NCI-H2029 (cell line): ENCODE measurements around the gene POLD2.

Source experiments
- DNase-seq: peaks from one replicate; lab custom pipeline; 2025; lab: John Stamatoyannopoulos, UW

The POLD2 gene

GRCh38 chr7:44152971-44153947 lies 29.9 kb upstream of the POLD2 start:
- DNase-seq = peak; percentile 25

DNA sequence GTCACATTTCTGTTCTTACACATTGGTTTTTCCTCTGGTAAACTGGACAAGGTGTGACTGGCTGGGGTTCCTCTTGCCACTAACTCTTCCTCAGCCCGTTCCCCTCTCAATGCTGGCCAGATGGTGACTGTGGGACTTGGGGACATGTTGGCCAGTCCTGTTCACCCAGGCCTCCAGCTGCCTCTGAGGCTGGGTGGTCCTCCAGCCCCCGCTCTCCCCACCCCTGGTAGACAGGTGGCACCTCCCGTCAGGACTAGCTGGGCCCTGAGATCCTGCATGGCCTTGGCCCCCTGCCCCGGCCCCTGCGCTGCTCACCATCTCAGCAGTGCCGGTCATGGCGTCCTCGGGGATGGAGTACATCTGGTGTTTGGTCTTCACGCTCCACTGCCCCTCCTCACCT lies 28.6 kb upstream of the POLD2 start:
- no peak for DNase-seq

GRCh38 chr7:44150966-44151941 lies 27.9 kb upstream of the POLD2 start:
- DNase-seq = no peak

DNA sequence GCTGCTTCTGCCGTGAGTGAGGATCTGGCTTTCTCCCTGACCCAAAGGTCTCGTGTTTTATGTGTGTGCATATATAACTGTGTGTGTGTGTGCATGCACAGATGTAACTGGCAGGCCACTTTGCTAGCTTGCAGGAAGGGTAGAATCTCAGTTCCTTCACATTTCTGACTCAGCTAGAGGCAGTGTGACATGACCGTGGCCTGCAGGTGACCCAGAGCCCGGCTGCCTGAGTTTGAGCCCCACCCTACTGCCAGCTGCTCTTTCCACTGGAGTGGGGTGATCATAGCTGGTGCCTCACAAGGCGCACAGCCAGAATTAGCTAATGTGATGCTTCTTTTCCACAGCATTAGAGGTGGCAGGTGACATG lies 27.1 kb upstream of the POLD2 start:
- DNase-seq = no peak

GRCh38 chr7:44149571-44150465 lies 26.5 kb upstream of the POLD2 start:
- no peak for DNase-seq

DNA sequence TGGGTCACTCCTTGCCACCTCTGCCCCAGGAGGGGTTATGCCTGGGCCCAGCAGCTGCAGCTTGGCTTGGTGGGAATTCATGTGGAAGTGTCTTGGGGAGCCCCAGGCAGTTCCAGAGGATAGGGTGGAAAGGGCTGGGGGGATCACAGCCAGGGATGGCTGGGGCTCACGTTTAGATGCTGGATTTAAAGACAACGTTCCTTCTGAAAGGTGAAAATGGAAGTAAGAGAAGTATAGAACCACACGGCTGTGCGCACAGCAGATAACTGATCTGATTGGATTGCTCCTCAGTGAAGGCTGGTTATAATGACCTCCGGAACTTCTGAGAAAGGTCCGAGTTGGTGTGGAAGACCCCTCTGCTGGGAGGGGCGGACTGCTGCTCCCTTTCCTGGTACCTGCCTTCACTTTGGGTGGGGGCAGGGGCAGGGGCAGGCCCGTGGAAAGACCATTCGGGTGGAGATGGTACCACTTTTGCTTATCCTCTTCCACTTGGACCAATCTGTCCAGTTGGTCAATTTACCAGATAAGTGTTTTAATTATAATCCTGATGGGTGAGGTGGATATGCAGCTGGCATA lies 25.7 kb upstream of the POLD2 start:
- no peak for DNase-seq

- no peak for DNase-seq
Measured at GRCh38 chr7:44148166-44148565, 24.8 kb upstream of the POLD2 start.

DNA sequence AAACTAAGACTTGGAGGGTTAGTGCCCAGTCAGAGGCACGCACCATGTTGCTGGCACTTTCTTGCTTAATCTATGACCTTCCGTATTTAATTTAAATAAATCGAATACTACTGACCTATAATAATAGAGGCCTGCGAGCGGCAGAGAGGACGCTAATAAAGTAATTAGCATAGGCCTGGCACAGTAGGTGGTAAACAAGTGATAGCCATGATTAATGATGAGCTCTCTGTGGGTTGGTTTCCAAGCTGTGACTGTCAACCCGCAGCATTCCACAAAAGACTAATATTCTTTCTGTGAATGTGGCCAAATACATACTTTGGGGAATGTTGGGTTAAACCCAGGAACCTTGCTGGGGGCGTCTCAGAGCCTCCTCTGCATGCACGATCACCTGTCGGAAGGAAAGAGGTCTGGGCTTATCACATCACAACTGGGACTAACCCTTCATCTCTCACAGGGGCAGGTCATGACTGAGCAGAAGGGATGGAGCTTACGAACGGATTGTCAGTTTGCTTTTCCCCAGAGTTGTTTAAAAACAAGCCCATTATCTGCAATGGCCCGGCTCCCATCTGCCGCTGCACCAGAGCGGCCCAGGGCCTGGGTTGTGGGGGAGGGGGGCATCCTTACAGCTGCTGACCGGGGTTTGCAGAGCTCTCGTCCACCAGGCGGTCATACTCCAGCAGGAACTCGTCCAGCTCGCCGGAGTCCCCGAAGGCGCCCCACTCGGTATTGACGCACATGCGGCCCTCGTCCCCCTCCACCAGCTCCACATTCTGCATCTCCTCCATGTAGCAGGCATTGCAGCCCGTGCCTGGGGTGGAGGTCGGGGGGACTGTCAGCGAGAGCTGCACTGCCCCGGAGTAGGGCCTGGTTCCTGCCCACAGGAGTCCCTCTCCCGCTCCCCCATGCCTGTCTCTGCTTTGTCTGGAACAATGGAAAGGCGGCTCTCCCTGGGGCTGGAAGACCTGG lies 24.0 kb upstream of the POLD2 start:
- DNase-seq = no peak

DNA sequence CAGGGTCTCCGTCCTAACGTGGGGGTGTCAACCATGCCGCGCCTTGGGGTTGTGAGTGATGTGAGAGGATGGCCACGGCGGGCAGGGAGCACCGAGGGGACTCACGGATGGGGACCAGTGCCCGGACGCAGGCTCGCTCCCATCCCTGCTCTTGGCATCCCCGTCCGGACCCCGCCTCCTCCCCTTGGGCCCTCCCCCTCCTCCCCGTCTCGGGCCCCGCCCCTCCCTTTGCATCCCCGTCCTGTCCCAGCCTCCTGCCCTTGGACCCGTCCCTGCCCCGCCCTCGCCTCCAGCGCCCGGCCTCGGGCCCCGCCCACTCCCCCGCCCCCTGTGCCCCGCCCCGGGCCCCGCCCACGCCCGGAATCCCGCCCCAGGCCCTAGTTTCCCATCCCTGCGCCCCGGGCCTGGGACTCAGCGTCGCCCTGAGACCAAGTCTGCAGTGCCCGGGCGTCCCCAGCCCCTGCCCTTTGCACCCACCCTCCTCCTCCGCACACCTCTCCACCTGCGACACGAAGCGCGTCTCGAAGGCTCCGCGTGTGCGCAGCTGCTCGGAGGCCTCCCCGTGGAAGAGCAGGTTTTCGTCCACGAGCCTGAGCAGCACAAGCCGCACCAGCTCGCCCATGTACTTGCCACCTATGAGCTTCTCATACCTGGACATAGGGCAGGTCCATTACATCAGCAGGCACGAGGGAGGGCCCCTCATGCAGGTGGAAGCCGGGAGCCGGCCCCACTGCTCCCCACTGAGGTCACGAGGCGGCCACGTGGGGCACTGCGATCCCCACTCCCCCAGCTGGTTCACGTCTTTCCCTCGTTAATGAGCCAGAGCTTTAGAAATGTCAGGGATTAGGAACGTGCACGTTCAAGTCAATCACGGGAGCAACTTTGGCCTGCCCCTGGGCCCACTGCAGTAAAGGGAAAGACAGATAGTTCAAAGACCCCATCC lies 22.9 kb upstream of the POLD2 start:
- no peak for DNase-seq

DNA sequence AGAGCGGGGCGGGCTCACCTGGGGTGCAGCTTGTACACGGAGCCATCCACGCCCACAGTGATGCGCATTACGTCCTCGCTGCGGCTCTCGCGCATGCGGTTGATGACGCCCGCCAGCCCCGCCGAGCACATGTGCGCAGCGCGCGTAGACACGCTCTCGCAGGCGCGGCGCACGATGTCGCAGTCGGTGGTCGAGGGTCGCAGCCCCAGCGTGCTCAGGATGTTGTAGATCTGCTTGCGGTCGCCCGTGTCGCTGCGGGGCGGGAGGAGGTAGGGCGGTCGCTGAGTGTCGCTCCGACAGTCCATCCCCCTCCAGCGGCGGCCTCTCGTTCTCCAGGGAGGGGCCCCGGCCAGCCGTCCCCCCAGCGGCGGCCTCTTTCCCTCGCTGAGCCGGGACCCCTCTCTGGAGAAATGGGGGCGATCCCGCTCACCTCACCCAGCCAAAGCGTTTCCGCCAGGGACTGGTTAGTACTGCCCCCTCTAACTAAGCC lies 22.2 kb upstream of the POLD2 start:
- DNase-seq = no peak

DNA sequence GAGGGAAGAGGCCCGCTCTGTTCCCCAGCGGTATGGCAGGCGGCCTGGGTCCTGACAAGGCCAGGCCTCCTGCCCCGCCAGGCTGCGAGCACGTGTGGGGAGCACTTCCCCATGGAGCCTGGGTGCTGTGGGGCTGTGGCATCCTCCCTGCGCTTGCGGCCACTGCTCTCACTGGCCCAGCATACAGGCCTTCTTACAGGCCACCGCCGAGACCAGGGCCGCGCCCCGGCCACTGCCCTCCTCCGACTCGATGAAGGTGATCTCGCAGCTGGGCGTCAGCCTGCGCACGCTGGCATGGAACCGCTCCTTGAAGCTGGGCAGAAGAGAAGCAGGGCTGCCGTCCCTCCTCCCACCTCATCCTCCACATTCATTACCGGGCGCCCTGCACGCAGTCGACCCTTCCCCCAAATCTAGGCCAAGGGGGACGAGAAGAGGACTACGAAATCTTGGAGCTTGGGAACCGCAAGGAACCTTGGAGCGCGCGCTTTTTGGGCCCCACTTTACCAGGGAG lies 21.7 kb upstream of the POLD2 start:
- no peak for DNase-seq

DNA sequence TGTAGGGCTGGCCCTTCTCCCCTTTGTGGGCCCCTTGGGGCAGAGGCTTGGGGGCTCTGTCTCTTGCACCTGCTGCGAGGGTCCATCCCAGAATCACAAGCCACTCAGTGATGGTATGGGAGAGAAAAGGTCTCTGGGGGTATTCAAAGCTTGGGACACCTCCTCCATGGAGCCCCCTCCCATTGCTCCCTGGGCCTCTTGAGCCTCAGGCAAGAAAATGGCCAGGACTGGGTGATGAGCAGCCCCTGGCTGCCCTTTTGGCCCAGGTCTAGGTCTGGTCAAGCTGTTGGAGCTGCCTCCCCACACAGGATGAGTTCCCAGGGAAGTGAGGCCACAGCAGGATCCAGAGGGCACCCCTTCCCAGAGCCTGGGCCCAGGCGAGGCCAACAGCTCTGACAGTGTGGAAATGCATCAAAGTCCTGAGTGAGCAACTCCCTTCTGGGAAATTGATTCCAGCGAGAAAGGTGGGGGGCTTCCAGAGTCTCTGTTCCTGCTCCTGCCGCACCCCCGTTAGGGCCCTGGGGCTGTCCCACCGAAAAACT lies 21.1 kb upstream of the POLD2 start:
- DNase-seq = no peak

DNA sequence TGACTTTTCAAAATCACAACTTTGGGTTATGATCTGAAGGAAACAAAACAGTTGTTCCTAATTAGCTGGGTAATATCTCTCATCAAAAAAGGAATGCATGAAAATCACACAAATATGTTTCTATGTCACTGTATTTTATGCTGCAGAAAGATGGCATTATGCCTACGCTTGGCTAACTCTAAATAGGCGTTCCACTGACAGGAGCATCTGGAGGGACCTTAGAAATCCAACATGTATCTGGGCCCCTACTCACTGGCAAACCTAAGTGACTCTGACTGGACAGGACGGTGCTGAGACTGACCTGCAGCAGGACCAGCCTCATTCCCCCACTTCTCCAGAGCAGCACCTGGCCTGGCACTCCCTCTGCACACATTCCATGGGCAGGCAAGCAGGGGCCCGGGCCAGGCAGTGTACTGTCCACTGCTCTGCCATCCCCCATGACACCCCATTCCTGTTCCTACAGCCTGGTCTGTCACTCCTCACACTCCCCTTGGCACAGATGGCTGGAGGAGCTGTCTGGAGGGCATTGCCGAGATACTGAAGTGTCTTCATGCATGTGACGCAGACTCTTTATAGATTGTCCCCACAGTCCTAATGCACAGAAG lies 20.4 kb upstream of the POLD2 start:
- no peak for DNase-seq

DNA sequence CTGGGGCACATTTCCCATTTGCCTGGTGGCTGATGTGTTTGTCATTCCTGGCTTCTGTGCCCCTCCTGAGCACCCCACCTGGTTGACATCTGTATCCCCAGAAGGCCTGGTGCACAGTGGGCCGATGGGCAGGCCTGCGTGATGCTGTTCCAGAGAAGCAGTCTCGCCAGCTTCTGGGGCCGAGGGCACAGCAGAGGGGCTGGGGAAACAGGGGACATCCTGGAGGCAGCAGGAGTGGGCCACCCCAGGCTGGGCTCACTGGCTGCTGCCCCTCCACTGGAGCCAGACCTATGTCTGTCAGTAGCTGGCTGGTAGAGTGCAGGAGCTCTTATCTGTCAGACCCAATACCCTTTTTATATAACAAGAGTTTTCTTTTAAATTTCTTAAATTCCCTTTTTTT lies 18.7 kb upstream of the POLD2 start:
- no peak for DNase-seq

DNA sequence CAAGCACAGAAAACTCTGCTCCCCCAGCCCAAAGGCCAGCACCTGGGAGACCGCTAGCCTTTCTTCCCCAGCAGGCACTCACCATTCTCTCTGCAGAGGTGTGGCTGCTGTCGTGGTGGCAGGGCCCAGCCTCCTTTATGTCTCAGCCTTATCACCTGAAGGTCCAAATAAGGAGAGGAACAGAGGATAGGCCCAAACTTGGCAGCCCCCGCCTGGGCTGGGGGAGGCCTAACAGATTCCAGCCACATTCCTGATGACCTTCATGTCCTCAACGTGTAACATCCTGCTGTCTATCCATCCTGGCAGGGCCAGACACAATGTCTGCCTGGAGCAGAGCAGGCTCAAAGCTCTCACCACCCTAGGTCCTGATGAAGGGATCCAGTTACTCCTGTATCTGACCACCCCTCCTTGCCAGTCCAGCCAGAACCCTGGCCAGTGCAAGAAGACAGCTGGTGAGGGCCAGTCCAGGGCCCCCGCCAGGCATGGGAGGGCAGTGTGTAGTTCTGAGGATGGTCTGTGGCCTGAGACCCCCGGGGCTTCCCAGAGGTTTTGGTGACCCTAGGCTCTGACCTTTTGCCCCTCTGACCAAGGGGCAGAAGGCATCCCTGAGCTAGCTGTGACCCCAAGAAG lies 18.0 kb upstream of the POLD2 start, which contains the start of gene MYL7:
TSS of gene MYL7 (minus strand) at position 112 of the 630 bp plus-strand sequence. CDS start at position 85, 27 bp downstream.
- no peak for DNase-seq

GRCh38 chr7:44140341-44140740 lies 17.0 kb upstream of the POLD2 start:
- DNase-seq = no peak

DNA sequence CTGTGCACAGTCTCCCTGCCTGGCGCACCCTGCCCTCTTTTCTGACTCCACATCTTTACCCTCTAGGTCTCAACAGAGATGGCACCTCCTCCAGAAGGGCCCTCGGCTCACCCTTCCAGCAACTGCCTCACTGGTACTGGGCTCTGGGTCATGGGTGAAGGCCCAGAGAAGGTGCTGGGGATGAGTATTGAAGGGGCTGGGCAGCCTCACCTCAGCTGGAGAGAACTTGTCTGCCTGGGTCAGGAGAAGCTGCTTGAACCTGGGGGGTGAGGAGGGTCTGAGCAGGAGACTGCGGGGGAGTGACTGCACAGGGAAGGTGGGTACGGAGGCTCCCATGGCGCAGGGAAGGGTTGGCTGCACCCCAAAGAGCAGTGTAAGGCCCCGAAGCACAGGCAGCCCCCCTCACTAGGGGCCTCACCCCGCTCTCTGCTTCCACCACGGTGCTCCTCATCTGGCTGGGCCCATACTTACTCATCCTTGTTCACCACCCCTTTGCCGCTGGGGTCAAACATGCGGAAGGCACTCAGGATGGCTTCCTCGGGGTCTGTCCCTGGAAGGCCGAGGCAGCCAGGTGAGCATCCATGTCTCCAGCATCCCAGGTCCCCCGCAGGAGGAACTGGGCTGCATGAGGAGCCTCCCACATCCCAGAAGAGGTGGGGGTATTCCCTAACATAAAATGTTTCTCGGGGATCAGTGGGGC lies 16.1 kb upstream of the POLD2 start:
- no peak for DNase-seq
